ENCODE results near the gene CHSY3.

DNA sequence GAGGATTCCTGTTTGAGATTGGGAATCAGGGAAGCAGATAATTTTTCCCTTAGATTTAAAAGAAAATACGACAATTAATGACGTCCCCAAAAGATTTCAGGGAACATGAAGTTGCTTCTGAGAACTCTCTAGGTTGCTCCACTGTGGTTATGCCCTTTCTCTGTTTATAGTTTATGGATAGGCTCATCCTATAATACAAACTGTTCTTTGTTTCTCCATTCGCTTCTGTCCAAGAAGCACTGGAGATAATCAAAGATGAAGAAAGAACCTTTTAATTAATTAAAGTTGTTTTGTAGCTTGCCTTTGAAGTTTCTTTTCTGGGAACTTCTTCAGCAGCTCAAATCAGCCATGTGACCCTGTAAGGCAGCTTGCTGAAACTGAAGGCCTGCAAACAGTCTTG is 87.5 kb downstream of the CHSY3 start:
- TF ChIP-seq, protein P1, sequence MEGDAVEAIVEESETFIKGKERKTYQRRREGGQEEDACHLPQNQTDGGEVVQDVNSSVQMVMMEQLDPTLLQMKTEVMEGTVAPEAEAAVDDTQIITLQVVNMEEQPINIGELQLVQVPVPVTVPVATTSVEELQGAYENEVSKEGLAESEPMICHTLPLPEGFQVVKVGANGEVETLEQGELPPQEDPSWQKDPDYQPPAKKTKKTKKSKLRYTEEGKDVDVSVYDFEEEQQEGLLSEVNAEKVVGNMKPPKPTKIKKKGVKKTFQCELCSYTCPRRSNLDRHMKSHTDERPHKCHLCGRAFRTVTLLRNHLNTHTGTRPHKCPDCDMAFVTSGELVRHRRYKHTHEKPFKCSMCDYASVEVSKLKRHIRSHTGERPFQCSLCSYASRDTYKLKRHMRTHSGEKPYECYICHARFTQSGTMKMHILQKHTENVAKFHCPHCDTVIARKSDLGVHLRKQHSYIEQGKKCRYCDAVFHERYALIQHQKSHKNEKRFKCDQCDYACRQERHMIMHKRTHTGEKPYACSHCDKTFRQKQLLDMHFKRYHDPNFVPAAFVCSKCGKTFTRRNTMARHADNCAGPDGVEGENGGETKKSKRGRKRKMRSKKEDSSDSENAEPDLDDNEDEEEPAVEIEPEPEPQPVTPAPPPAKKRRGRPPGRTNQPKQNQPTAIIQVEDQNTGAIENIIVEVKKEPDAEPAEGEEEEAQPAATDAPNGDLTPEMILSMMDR (IDR thresholded peaks at IDR 0.05), result no peak
- TF ChIP-seq POLR2A (IDR thresholded peaks at IDR 0.05), result no peak
